Measurements from ENCODE around the gene ANTXR1.

GRCh38 chr2:69084492-69084891 is 71.5 kb downstream of the ANTXR1 start:
- TF ChIP-seq CTCF (optimal IDR thresholded peaks at IDR 0.05 in 1 of 3, IDR thresholded peaks at IDR 0.05 in 1 of 3, conservative IDR thresholded peaks at IDR 0.05 in 1 of 3; ENCODE audit: extremely low read depth in 1 of 3, insufficient read depth in 2 of 3, low read length in 3 of 3) = no peak
- no peak for TF ChIP-seq EZH2 (IDR thresholded peaks at IDR 0.05; ENCODE audit: low read length)

Measured in keratinocyte (primary cell).